ENCODE measurements around the gene PPP1R12B. TPM values are rescaled to one million over a fixed set of nuclear protein-coding genes. Genes with fewer than 3 reads are reported as not detected.

The PPP1R12B gene
- total RNA-seq, 1 donor from 2014 or later, result 21.8 TPM

GRCh38 chr1:202433155-202434043, 84.9 kb downstream of the PPP1R12B start:
- Histone ChIP-seq H3K27me3 (no peaks in the 10 kb centered on the region), H3K4me3 (no peak overlapping the region), H3K36me3 (peaks cover 5% of the 10 kb centered on the region), H3F3A (ENCODE audit: low read depth) (no peaks in the 10 kb centered on the region), H3K9me3 (ENCODE audit: low read depth) (no peaks in the 10 kb centered on the region), H3K27ac (no peak overlapping the region), H4K20me1 (ENCODE audit: low read depth) (no peaks in the 10 kb centered on the region), H3K79me2 (ENCODE audit: low read depth) (no peaks in the 10 kb centered on the region), H3K4me1 (no peaks in the 10 kb centered on the region), H3K4me2 (no peak overlapping the region), H2AFZ (replicated peaks) (no peak overlapping the region), H3K9ac (no peak overlapping the region)
- no peak for TF ChIP-seq CTCF (IDR thresholded peaks at IDR 0.05)
- no peak for TF ChIP-seq EZH2 (IDR thresholded peaks at IDR 0.05)
- TF ChIP-seq EZH2phosphoT487 (IDR thresholded peaks at IDR 0.05), result no peak
- H3K4me1 Mint-ChIP-seq, result no peaks in the 10 kb centered on the region
- H3K9me3 Mint-ChIP-seq, result no peaks in the 10 kb centered on the region
- H3K4me3 Mint-ChIP-seq, result no peak overlapping the region
- H3K27ac Mint-ChIP-seq, result no peak overlapping the region
- DNase-seq (ENCODE audit: low spot score), result no peak
- no peaks in the 10 kb centered on the region for H3K27me3 Mint-ChIP-seq (ENCODE audit: insufficient read depth, low read depth)
- peaks cover 2% of the 10 kb centered on the region for H3K36me3 Mint-ChIP-seq

GRCh38 chr1:202434059-202434458, 85.6 kb downstream of the PPP1R12B start:
- Histone ChIP-seq H3K79me2 (ENCODE audit: low read depth) (no peaks in the 10 kb centered on the region), H3K4me3 (no peak overlapping the region), H3K4me1 (no peaks in the 10 kb centered on the region), H3K9ac (no peak overlapping the region), H3K36me3 (peaks cover 5% of the 10 kb centered on the region), H3K4me2 (no peak overlapping the region), H4K20me1 (ENCODE audit: low read depth) (no peaks in the 10 kb centered on the region), H3K27me3 (no peaks in the 10 kb centered on the region), H2AFZ (replicated peaks) (no peak overlapping the region), H3K27ac (no peak overlapping the region), H3K9me3 (ENCODE audit: low read depth) (no peaks in the 10 kb centered on the region), H3F3A (ENCODE audit: low read depth) (no peaks in the 10 kb centered on the region)
- Mint-ChIP-seq H3K36me3 (peaks cover 2% of the 10 kb centered on the region), H3K9me3 (no peaks in the 10 kb centered on the region), H3K4me1 (no peaks in the 10 kb centered on the region), H3K27ac (no peak overlapping the region), H3K27me3 (ENCODE audit: insufficient read depth, low read depth) (no peaks in the 10 kb centered on the region), H3K4me3 (no peak overlapping the region)
- no peak for TF ChIP-seq CTCF (IDR thresholded peaks at IDR 0.05)
- no peak for TF ChIP-seq EZH2phosphoT487 (IDR thresholded peaks at IDR 0.05)
- TF ChIP-seq EZH2 (IDR thresholded peaks at IDR 0.05), result no peak
- DNase-seq (ENCODE audit: low spot score), result no peak

GRCh38 chr1:202438393-202439174, 90.1 kb downstream of the PPP1R12B start:
- Histone ChIP-seq H3K9me3 (ENCODE audit: low read depth) (no peaks in the 10 kb centered on the region), H3K9ac (no peak overlapping the region), H3K27ac (no peak overlapping the region), H3K36me3 (peaks cover 5% of the 10 kb centered on the region), H3K4me3 (no peak overlapping the region), H3K27me3 (no peaks in the 10 kb centered on the region), H3K4me1 (no peaks in the 10 kb centered on the region), H3K79me2 (ENCODE audit: low read depth) (no peaks in the 10 kb centered on the region), H2AFZ (replicated peaks) (no peak overlapping the region), H3K4me2 (no peak overlapping the region), H4K20me1 (ENCODE audit: low read depth) (no peaks in the 10 kb centered on the region), H3F3A (ENCODE audit: low read depth) (no peaks in the 10 kb centered on the region)
- Mint-ChIP-seq H3K27ac (no peak overlapping the region), H3K9me3 (no peaks in the 10 kb centered on the region), H3K4me1 (no peaks in the 10 kb centered on the region), H3K27me3 (ENCODE audit: insufficient read depth, low read depth) (no peaks in the 10 kb centered on the region), H3K4me3 (no peak overlapping the region), H3K36me3 (peaks cover 7% of the 10 kb centered on the region)
- DNase-seq (ENCODE audit: low spot score), result no peak
- TF ChIP-seq CTCF (IDR thresholded peaks at IDR 0.05) (no peak), EZH2 (IDR thresholded peaks at IDR 0.05) (no peak), EZH2phosphoT487 (IDR thresholded peaks at IDR 0.05) (no peak)

Measured in neural progenitor cell (in vitro differentiated cells).